PC-9 (cell line): ENCODE results near the gene OSBPL2. TPM values are rescaled to one million over a fixed set of nuclear protein-coding genes. Genes with fewer than 3 reads are reported as not detected.

Source experiments
- BruUV-seq: library from RNA; stranded (reverse); fragments of 400-500 nt; replicated peaks from 2 replicates; lab custom pipeline; 2021; lab: Mats Ljungman, UMichigan
- CTCF ChIA-PET: fragments of 300-600 bp; sonication (Branson Sonifier 250); formaldehyde crosslinking; loops from one replicate; lab custom pipeline; 2022; ENCODE audit warnings: antibody characterized with exemption; lab: Charles Lee
- POLR2A ChIA-PET: fragments of 300-600 bp; sonication (Branson Sonifier 250); formaldehyde crosslinking; loops from one replicate; lab custom pipeline; 2022; ENCODE audit warnings: antibody characterized with exemption; ENCODE audit not compliant: unreplicated experiment; lab: Charles Lee
- DNase-seq, 2 experiments: peaks; one replicate each; pipeline versions ENCODE4 v3.0.0 to v3.0.0-alpha.2; 2015 to 2022; ENCODE audit warnings: mixed read lengths in 1 of 2
- H2AFZ ChIP-seq: fragments of 200-600 bp; sonication (generic); 2 replicates; pipeline ENCODE4 v1.8.1; 2017; ENCODE audit warnings: antibody characterized with exemption
- H3F3A ChIP-seq: fragments of 200-600 bp; sonication (generic); 2 replicates; pipeline ENCODE4 v1.8.1; 2017; ENCODE audit warnings: antibody characterized with exemption, mild to moderate bottlenecking, low read depth; ENCODE audit not compliant: insufficient read depth
- H3K27ac ChIP-seq: fragments of 200-600 bp; sonication (generic); 2 replicates; pipeline ENCODE4 v1.6.1; 2016; ENCODE audit warnings: mixed run types
- H3K27me3 ChIP-seq: fragments of 200-600 bp; sonication (generic); 2 replicates; pipeline ENCODE4 v1.6.1; 2016; ENCODE audit warnings: low read depth, mixed run types; ENCODE audit not compliant: insufficient read depth
- H3K36me3 ChIP-seq: fragments of 200-600 bp; sonication (generic); 2 replicates; pipeline ENCODE4 v1.6.1; 2016; ENCODE audit warnings: low read depth, mixed run types
- H3K4me1 ChIP-seq: fragments of 200-600 bp; sonication (generic); replicated peaks from 2 replicates; pipeline ENCODE4 v1.6.1; 2016; ENCODE audit warnings: mixed run types; ENCODE audit not compliant: insufficient read depth
- H3K4me2 ChIP-seq: fragments of 200-600 bp; sonication (generic); 2 replicates; pipeline ENCODE4 v1.6.1; 2017; ENCODE audit warnings: mixed run types
- H3K4me3 ChIP-seq: fragments of 200-600 bp; sonication (generic); 2 replicates; pipeline ENCODE4 v1.6.1; 2016; ENCODE audit warnings: mixed run types
- H3K79me2 ChIP-seq: fragments of 200-600 bp; sonication (generic); 2 replicates; pipeline ENCODE4 v1.6.1; 2017; ENCODE audit warnings: low read depth, mixed run types
- H3K9me2 ChIP-seq: fragments of 200-600 bp; sonication (generic); 2 replicates; pipeline ENCODE4 v1.8.1; 2017; ENCODE audit warnings: mild to moderate bottlenecking; ENCODE audit not compliant: insufficient read depth
- H3K9me3 ChIP-seq: fragments of 200-600 bp; sonication (generic); 2 replicates; pipeline ENCODE4 v1.8.1; 2016; ENCODE audit warnings: low read depth; ENCODE audit not compliant: insufficient read depth
- H4K20me1 ChIP-seq: fragments of 200-600 bp; sonication (generic); 2 replicates; pipeline ENCODE4 v1.8.1; 2017; ENCODE audit not compliant: insufficient read depth
- EZH2 ChIP-seq: fragments of 200-600 bp; sonication (generic); IDR thresholded peaks from 2 replicates; pipeline ENCODE4 v1.8.0; 2017; ENCODE audit warnings: antibody characterized with exemption, low read depth
- intact Hi-C: fragments of 100-400 bp; cut with micrococcal nuclease; formaldehyde crosslinking; loops from one replicate; pipeline ENCODE4 v1.10.0; 2022; ENCODE audit not compliant: unreplicated experiment
- total RNA-seq: library from RNA; stranded (reverse); gene quantifications from 2 replicates; pipeline ENCODE4 v1.2.3, GENCODE V29; 2021
- TF ChIP-seq, protein P1 (sequence below): fragments of 200-600 bp; sonication (generic); conservative IDR thresholded peaks from 2 replicates; pipeline ENCODE4 v1.6.1; 2017; ENCODE audit warnings: mixed run types, antibody characterized with exemption, mild to moderate bottlenecking, moderate library complexity

Gene OSBPL2
- total RNA-seq, 1 experiment from 2014 or later: 84.8 TPM

DNA sequence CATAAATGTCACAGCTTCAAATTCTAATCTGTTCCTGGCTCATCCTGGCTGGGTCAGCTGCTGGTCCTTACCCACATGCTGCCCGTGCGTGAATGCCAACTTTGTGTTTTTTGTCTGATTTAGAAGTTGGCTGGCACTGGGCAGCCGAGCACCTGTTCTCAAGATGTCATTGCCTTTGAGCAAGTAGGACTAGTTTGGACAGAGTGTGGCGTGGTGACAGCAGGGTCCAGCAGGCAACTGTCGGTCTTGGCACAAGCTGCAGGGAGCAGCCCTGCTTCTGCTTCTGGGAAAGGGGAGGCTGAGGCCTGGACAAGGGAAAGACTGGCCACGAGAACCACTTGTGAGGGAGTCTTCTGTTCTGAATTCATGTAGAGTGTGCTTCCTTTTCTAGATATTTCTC lies 38.1 kb downstream of the OSBPL2 start:
- no peak for DNase-seq
- BruUV-seq: no TSS peak
- no peak overlapping the region for H3K27ac ChIP-seq
- H3K4me3 ChIP-seq: no peak overlapping the region
- H3K9me3 ChIP-seq: no peaks in the 10 kb centered on the region
- no peak overlapping the region for H3K4me2 ChIP-seq
- H3K79me2 ChIP-seq: no peaks in the 10 kb centered on the region
- H3K27me3 ChIP-seq: no peaks in the 10 kb centered on the region
- H2AFZ ChIP-seq: no peak overlapping the region
- no peaks in the 10 kb centered on the region for H3K9me2 ChIP-seq
- no peaks in the 10 kb centered on the region; the same call in 1 of the 2 replicates for H3F3A ChIP-seq
- peaks cover 57% of the 10 kb centered on the region for H4K20me1 ChIP-seq
- peaks cover 27% of the 10 kb centered on the region for H3K36me3 ChIP-seq
- TF ChIP-seq EZH2: no peak
- TF ChIP-seq, protein P1, sequence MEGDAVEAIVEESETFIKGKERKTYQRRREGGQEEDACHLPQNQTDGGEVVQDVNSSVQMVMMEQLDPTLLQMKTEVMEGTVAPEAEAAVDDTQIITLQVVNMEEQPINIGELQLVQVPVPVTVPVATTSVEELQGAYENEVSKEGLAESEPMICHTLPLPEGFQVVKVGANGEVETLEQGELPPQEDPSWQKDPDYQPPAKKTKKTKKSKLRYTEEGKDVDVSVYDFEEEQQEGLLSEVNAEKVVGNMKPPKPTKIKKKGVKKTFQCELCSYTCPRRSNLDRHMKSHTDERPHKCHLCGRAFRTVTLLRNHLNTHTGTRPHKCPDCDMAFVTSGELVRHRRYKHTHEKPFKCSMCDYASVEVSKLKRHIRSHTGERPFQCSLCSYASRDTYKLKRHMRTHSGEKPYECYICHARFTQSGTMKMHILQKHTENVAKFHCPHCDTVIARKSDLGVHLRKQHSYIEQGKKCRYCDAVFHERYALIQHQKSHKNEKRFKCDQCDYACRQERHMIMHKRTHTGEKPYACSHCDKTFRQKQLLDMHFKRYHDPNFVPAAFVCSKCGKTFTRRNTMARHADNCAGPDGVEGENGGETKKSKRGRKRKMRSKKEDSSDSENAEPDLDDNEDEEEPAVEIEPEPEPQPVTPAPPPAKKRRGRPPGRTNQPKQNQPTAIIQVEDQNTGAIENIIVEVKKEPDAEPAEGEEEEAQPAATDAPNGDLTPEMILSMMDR: no peak
- intact Hi-C loops: no loop called here
- ChIA-PET POLR2A (no interaction called here), CTCF (no interaction called here)
- no peaks in the 10 kb centered on the region for H3K4me1 ChIP-seq

GRCh38 chr20:62277253-62277652 lies 38.9 kb downstream of the OSBPL2 start:
- no peak overlapping the region for H2AFZ ChIP-seq
- H3K9me3 ChIP-seq: no peaks in the 10 kb centered on the region
- no peaks in the 10 kb centered on the region; the same call in 1 of the 2 replicates for H3F3A ChIP-seq
- no peaks in the 10 kb centered on the region for H3K79me2 ChIP-seq
- ChIA-PET POLR2A (no interaction called here), CTCF (no interaction called here)
- H3K4me2 ChIP-seq: no peak overlapping the region
- H3K36me3 ChIP-seq: peaks cover 32% of the 10 kb centered on the region
- H3K4me1 ChIP-seq: no peaks in the 10 kb centered on the region
- no peak overlapping the region for H3K27ac ChIP-seq
- H3K27me3 ChIP-seq: no peaks in the 10 kb centered on the region
- BruUV-seq: no TSS peak
- no peaks in the 10 kb centered on the region for H3K9me2 ChIP-seq
- peaks cover 55% of the 10 kb centered on the region for H4K20me1 ChIP-seq
- DNase-seq: no peak
- intact Hi-C loops: no loop called here
- no peak for TF ChIP-seq EZH2
- TF ChIP-seq, protein P1: no peak
- H3K4me3 ChIP-seq: no peak overlapping the region

DNA sequence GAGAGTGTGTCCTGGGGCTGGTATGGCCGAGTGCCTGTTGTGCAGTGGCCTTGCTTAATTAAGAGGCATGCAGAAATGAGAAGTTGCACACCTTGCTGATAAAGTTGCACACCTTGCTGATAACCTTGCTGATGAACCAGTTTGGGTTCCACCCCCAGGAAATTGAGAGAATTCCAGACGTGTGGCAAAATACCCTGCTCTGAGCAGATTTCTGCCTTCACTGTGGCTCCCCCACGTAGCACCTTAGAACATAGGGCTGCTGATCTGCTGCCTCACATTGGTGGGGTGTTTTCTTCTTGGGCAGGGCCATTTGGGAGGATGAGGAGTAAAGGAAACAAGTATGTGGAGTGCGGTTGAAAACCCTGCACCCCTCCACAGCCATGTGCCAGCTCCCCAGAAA lies 42.0 kb downstream of the OSBPL2 start:
- Histone ChIP-seq H3K9me2 (no peaks in the 10 kb centered on the region), H3K27me3 (no peaks in the 10 kb centered on the region), H3F3A (no peaks in the 10 kb centered on the region; the same call in 1 of the 2 replicates), H3K9me3 (no peaks in the 10 kb centered on the region), H3K4me1 (no peaks in the 10 kb centered on the region), H3K79me2 (no peaks in the 10 kb centered on the region), H3K4me3 (no peak overlapping the region), H2AFZ (no peak overlapping the region), H4K20me1 (peaks cover 39% of the 10 kb centered on the region), H3K4me2 (no peak overlapping the region), H3K36me3 (peaks cover 39% of the 10 kb centered on the region), H3K27ac (no peak overlapping the region)
- CTCF ChIA-PET: no interaction called here
- no peak for TF ChIP-seq EZH2
- TF ChIP-seq, protein P1: no peak
- POLR2A ChIA-PET: no interaction called here
- no TSS peak for BruUV-seq
- DNase-seq: no peak
- intact Hi-C loops: no loop called here
